ENCODE measurements around the gene NUP50.

NUP50 gene, protein sequence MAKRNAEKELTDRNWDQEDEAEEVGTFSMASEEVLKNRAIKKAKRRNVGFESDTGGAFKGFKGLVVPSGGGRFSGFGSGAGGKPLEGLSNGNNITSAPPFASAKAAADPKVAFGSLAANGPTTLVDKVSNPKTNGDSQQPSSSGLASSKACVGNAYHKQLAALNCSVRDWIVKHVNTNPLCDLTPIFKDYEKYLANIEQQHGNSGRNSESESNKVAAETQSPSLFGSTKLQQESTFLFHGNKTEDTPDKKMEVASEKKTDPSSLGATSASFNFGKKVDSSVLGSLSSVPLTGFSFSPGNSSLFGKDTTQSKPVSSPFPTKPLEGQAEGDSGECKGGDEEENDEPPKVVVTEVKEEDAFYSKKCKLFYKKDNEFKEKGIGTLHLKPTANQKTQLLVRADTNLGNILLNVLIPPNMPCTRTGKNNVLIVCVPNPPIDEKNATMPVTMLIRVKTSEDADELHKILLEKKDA

DNA sequence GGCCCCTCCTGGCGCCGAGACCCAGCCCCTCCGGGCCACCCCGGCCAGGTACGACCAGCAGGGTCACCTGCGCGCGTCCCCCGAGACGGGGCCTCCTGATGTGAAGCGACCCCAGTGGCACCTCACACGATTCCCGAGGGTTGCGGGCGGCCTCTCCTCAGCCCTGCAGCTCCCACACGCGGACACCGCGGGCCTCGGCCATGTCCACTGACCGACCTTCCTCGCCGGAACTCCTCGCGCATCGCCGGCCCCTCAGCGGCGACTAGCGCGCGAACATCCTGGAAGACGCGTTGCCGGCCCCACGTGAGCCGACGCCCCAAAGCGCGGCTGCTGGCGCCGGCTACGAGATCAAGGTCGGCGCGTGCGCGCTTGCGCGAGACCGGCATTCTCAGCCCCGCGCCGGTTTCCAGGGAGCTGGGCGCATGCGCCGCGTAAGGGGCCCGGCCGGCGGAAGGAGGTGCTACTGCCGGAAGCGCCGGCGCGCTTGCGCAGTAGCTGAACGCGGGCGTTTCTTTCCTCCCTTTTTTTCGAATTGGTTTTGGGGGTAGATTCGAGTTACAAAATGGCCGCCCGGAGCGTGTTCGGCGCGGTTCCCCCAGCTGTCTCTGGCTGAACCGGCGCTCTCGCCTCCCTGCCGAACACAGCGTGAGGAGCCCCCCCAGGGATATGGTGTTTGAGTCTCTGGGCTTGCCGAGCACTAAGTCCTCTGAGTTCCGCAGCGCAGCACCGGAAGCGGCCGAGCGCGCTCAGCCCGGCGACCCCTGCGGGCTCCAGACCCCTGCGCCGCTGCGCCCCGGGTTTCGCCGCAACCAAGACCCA is at the start of gene NUP50:
Gene NUP50, plus strand, starts transcription at position 475 of the 819 bp plus-strand sequence. CDS start 4,253 bp downstream, outside the sequence.
- peak; percentile 94 for DNase-seq (ENCODE audit: low spot score)

DNA sequence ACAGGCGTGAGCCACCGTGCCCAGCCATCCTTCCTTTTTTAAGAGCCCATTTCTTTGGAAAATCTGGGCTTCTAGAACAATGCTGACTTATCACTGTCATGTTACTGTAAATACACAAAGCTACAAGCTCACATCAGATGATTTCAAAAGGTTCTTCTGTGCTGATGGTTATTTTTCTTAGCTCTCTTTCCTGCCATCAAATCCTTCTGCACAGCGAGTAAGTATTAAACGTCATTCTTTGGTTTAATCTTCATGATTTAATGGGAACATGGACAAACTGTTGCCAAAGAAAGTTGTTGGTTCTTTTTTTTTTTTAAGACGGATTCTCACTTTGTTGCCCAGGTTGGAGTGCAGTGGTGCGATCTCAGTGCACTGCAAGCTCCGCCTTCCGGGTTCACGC is 43.3 kb upstream of the NUP50 start:
- DNase-seq (ENCODE audit: low spot score) = no peak

DNA sequence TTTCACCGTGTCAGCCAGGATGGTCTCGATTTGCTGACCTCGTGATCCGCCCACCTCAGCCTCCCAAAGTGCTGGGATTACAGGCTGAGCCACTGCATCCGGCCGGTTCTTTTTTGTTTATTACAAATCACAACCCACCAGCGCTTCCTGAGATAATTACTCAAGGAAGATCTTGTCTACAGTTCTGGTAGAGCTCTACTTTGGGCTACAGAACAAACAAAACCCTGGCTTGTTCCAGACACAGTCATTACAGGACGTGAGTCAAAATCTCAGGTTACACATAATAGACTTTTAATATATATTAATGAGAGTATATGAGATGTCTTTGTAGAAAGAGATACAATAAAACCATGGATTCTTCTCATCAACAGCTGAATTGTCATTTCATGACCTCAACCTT is 42.8 kb upstream of the NUP50 start:
- DNase-seq (ENCODE audit: low spot score) = no peak

DNA sequence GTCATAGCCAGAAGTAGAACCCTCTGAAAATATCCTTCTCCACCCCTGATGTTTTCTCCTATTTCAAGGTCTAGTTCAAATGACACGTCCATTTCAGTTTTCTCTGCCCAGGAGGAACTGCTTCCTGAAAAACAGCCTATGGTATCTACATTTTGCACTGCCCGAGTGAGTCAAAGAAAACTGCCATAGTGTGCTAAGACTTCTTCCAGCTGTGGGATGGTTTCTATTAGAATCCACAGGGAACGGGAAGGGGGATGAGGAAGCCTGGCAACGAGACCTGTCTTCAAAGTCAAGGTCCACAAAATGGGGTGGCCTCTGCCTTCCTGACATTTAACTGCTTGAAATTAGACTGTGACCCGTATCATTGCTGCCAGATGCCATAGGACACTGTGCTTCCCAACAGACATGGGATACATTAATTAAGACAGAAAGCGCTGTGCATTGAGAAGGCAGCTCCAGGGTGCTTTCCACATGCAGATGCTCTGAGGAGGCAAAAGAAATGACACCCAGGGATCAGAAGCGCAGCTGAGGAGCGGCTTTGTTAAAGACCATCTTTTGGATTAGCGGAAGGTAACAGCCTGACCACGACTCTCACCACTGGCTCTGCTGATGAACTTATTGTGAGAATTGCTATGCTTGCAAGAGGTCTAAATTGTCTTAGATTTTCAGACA is 39.4 kb upstream of the NUP50 start:
- DNase-seq (ENCODE audit: low spot score) = no peak

DNA sequence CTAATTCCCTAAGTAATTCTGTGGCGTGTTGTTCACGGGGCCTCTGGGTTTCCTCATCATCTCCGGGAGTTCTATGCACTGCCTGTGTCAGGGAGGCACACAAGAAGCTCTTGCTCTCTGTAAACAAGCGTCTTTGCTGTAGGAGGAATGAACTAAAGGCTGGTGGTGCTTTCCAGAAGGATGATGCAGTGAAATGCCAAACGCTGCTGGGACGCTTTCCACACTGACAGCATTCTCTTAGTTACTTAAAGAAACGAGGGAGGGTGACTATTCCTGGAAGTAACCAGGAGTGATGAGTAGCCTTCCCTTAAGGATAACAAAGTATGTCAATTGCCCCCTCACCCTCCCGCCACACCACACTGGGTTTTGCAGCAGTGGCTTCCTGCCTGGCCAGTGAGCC is 38.5 kb upstream of the NUP50 start:
- no peak for DNase-seq (ENCODE audit: low spot score)

DNA sequence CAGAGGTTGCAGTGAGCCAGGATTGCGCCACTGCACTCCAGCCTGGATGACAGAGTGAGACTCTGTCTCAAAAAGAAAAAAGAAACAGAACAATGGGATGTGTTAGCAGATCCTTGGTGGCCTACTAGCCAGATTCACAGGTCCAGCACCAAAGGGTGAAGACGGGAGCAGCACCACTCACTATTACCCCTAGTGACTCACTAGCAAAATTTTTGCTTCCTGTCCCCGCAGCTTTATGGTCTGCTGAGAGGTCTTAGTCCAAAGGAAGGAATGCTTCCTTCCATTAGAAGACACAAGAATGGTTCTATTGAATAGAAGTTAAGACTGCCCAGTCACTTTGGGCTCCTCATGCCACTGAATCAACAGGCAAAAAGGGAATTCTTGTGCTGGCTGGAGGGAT is 35.9 kb upstream of the NUP50 start:
- no peak for DNase-seq (ENCODE audit: low spot score)

DNA sequence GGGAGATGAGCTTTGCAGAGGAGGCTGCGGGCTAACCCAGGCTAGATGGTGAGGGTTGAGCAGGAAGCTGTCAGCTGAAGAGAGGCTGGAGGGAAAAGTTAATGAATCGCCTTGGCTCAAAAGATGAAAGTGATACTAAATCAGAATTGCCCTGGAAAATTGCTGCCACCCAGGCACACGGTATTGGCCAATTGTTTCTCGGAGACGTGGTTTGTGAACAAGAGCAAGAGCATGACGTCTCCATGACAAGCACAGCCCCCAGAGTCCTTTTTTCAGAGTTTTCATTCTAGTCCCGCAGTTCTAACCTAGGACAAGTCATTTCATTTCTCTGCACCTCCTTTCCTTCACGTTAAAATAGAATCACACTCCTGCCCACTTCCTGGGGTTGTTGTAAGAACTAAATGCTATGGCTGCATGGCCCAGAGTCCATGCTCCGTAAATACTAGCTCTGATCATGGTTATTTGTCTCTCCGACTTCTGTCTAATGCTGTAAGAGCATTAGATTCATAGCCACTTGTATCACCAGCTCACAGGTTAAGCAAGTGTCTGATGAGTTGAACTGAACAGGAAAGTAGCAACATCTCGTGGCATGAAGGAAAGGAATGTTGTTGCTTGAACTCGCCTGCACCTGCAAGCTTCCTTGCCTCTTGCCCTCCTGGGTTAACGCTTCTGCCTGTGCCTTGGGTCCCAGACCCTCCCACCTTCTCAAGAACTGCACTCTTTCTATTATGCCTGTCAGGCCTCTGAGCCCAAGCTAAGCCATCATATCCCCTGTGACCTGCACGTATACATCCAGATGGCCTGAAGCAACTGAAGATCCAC is 33.8 kb upstream of the NUP50 start:
- no peak for DNase-seq (ENCODE audit: low spot score)

DNA sequence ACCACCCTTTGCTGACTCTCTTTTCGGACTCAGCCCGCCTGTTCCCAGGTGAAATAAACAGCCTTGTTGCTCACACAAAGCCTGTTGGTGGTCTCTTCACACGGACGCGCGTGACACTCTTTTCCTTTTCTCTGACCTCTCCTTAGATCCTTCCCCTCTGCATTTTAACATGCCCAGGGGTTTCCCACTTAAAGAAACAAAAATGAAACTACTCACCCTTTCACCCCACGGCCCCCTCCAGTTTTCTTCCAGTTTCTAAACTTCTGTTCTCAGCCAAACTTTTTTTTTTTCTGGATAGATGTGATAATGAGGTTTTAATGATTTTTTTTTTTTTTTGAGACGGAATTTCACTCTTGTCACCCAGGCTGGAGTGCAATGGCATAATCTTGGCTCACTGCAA is 32.8 kb upstream of the NUP50 start:
- DNase-seq (ENCODE audit: low spot score) = no peak

DNA sequence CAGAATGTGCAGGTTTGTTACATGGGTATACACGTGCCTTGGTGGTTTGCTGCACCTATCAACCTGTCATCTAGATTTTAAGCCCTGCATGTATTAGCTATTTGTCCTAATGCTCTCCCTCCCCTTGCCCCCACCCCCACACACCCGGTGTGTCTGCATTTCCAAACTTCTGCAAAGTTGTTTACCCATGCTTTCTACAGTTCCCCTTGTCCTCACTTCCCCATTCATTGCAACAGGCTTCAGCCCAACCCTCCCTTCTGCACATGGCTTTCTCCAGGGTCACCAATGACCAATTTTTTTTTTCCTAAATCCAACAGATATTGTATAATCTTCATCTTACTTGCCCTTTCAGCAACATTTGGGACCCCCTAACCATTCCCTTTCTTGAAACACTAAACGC is 32.0 kb upstream of the NUP50 start:
- peak; percentile 7 for DNase-seq (ENCODE audit: low spot score)

DNA sequence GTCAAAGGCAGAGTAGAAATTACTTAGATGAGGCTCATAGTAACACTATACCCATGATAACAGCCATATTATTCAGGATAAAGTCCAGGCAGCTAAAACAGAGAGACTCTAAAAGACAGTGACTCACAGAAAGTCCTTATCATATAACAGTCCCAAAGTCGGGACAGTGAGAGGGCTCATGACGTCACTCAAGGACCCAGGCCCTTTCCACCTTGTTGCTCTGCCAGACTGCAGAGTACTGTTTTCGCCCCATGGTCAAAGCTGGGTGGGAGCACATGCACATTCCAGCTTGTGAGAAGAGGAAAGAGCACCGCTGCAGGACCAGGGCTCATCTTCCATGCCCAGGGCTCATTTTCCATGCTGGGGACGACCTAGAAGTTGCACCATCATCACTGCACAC is 29.4 kb upstream of the NUP50 start:
- DNase-seq (ENCODE audit: low spot score) = no peak

DNA sequence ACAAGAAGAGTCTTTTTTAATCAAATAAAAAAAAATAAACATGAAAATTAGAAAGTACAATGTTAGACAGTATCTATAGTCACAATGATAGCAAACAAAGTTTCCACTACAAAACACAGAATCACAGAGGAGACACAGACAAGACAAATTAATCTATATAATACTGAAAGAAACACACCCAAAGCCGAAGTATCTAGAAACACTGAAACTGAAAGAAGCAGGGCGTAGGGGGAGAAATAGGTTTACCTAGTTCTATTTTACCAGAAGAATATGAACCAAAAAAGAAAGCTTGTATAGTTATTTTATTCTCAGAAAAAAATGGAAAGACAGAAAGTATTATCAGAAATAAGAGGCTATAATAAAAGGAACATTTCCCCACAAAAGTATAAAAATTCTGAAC is 27.1 kb upstream of the NUP50 start:
- no peak for DNase-seq (ENCODE audit: low spot score)

DNA sequence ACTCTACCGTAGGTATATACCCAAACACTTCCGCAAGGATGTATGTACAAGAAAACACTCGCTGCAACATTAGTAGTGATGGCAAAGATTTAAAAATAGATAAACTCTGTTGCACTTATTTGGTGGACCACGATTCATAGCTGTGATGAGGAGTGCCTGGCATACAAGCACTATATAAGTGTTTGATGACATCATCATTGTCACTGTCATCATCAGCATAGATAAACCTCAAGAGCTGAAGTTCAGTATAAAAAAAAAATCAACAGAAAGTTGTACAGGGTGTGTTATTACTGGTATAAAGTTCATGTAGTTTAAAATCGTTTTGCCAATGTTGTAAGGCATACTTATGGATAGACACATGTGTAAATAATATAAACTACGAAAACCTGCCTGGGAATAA is 24.0 kb upstream of the NUP50 start:
- DNase-seq (ENCODE audit: low spot score) = no peak

DNA sequence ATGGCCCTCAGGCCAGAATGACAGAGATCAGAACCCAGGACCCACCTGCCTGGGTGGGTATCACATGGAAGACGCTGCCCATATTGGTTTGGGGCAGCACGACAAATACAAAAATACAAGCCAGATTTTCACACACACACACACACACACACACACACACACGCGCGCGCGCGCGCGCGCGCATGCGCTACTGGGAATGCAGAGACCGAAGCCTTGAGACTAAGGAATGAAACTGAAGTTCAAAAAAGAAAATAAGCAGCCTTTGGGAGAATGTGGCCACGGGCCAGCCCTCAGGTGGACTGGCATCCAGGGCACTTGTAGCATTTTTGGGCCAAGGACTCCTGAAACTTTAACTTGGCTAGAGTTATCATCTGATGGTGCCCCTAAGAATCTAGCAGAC is 21.3 kb upstream of the NUP50 start:
- DNase-seq (ENCODE audit: low spot score) = no peak

DNA sequence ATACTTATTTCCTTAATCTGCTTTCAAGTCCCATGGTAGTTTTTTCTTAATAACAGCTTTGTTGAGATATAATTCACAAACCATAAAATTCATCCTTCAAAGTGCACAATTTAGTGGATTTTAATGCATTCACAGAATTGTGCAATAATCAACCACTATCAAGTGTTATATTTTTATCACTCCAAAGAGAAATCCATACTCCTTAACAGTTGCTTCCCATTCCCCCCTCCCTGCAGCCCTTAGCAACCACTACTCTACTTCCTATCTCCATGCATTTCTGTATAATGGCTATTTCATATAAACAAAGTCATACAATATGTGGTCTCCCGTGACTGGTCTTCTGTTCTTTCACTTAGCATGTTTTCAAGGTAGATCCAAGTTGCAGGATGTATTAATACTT is 18.8 kb upstream of the NUP50 start:
- DNase-seq (ENCODE audit: low spot score) = no peak

DNA sequence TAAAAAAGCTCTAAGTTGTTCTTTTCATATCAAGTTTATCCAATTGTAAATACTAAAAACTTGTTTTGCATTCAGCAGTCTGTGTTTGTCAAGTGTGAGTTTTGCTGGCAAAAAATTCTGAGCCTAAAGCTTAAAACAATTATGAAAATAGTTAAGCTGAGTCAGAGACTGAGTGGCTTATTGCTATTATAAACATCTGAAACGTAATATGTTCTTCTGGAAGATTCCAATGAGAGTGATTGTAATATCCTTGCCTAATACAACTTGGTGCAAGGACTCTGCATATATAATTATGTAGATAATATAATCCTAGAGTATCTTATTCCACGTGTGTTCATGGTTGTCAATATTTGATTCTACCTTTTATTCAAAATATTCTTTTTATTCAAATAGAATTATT is 14.1 kb upstream of the NUP50 start:
- no peak for DNase-seq (ENCODE audit: low spot score)

DNA sequence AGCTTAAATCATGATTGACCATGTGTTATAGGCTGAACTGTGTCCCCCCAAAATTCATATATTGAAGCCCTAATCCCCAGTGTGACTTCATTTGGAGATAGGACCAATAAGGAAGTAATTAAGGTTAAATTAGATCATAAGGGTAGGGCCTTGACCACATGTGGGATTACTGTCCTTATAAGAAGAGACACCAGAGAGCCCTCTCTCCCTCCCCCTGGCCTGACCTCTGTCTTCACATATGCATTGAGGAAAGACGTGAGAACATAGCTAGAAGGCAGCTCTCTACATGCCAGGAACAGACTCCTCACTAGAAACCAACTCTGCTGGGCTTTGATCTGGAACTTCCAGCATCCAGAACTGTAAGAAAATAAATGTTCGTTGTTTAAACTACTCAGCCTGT is 13.6 kb upstream of the NUP50 start:
- no peak for DNase-seq (ENCODE audit: low spot score)

DNA sequence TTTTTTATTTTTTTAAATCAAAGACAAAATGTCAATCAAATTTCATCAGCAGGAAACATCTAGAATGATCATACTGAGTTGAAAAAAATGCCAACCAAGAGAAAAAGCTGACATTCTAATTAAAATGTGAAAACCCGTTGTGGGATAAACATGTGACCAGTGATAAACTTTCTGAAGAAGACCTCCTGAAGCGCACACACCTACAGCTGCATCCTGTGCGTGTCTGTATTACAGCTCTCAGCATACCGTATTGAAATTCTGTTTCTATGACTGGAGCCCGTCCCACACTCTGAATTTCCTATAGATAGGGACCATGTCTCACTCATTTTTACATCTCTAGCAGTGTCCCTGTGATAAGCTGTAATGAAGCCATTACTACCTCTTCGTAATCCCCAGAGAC is 12.2 kb upstream of the NUP50 start:
- DNase-seq (ENCODE audit: low spot score) = no peak

DNA sequence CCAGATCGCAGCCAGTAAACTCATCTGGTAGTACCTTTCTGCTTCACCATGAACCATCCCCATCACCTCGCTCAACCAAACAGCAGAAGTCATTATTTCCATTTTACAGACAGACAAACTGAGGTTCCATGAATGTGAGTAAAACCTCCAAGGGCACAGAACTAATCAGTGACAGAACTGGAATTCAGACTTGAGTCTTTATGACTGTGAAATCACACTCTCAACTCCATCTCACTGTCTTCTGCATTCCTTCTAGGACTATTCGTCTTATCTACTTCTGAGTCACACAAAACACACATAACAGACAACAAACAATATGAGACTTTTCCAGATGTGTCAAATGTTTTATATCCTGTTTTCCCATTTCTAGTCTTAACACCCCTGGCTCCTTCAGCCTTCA is 9.3 kb upstream of the NUP50 start:
- no peak for DNase-seq (ENCODE audit: low spot score)

DNA sequence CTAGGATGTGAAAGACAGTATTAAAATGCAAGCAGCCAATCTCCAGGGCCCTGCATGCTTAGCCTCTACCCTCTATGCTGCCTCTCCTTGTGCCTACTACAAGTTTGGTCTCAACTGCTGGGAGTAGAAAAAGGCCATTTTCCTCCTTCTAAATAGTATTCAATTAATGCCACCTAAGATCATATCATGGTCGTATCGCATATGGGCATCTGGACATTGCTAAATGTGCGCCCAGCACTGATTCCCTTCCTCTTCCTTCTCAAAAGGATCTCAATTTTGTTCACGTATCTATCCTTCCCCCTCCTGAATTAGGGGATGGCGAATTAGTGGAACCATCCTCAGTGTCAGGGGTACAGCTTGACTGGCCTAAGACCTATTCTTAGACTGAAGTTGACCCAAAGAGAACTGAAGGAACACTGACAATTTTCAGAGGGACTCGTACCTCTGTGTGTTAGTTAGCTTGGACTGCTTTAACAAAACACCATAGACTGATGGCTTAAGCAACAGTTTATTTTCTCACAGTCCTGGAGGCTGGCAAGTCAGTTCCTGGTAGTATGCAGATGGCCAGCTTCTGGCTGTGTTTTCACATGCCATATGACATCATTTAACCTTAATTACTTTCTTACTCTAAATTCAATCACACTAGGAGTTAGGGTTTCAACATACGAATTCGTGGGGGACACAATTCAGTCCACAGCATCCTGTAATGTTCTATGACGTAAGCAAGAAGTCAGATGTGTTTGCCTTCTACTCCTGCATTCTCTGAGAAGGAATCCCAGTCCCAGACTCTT is 8.5 kb upstream of the NUP50 start:
- no peak for DNase-seq (ENCODE audit: low spot score)

DNA sequence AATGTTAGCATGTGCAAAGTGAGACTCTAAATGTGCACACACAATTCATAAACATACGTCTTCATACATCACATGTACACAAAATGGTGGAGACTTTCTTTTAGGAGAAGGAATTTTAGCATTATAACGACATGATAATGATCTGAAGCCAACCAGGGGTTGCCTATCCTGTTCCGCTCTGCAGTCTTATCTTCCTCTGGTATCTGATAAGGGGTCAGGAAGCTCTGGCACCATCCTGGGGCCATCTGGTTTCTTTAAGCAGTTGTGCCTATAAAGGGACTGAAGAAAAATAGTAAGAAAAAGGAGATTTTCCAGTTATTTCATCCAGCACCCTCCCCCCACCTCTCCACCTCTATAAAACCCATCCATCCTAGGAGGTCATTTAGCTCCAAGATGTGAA is 5.8 kb upstream of the NUP50 start:
- DNase-seq (ENCODE audit: low spot score) = no peak

Data from putamen (tissue), 1 donor.